H7 (cell line): ENCODE measurements around the gene BTBD9. TPM values are rescaled to one million over a fixed set of nuclear protein-coding genes. Genes with fewer than 3 reads are reported as not detected.

Experiments used
- total RNA-seq: library from RNA; depleted of rRNA; stranded (reverse); fragments of >200 nt; shearing (Covaris generic); gene quantifications from 2 replicates; pipeline ENCODE4 v1.2.3, GENCODE V29; 2014; rRNA removed

The BTBD9 gene
- total RNA-seq, 1 experiment from 2014 or later = 5.0 TPM

Other genes with a start within 250 kb of the BTBD9 start
- 240 and 259 TPM in 2 replicates for gene GLO1, start 63.2 kb upstream of the BTBD9 start, total RNA-seq
- 0.03 TPM in 1 of 2 replicates, not detected in the other for gene DNAH8, start 75.4 kb upstream of the BTBD9 start, total RNA-seq